ENCODE measurements around the gene DEAF1.

Gene DEAF1

GRCh38 chr11:709109-709997 lies 14.3 kb upstream of the DEAF1 start:
- Mint-ChIP-seq H3K4me1 (peaks cover 14 to 31% of the 10 kb centered on the region in 2 donors), H3K27ac (no peak overlapping the region), H3K4me3 (no peak overlapping the region), H3K36me3 (peaks cover 3% of the 10 kb centered on the region in 2 donors), H3K9me3 (no peaks in the 10 kb centered on the region), H3K27me3 (peaks cover 34 to 50% of the 10 kb centered on the region in 2 donors)
- DNase-seq (no peak), ATAC-seq (replicated peaks) (no peak)

- Mint-ChIP-seq H3K27ac (no peak overlapping the region), H3K4me3 (no peak overlapping the region), H3K9me3 (no peaks in the 10 kb centered on the region), H3K27me3 (peaks cover 29 to 43% of the 10 kb centered on the region in 2 donors), H3K4me1 (peaks cover 14 to 31% of the 10 kb centered on the region in 2 donors), H3K36me3 (peaks cover 3 to 4% of the 10 kb centered on the region in 2 donors)
- DNase-seq, result no peak
- ATAC-seq (replicated peaks), result no peak
Observed at GRCh38 chr11:708511-708910, 13.5 kb upstream of the DEAF1 start.

GRCh38 chr11:707817-708420 lies 12.9 kb upstream of the DEAF1 start:
- Mint-ChIP-seq H3K27ac (peak overlapping the region; percentile 37), H3K9me3 (no peaks in the 10 kb centered on the region), H3K4me1 (peaks cover 14 to 31% of the 10 kb centered on the region in 2 donors), H3K27me3 (peaks cover 29 to 37% of the 10 kb centered on the region in 2 donors), H3K4me3 (peak overlapping the region in 1 of 2 donors; percentile 50), H3K36me3 (peaks cover 3 to 4% of the 10 kb centered on the region in 2 donors)
- no peak for ATAC-seq (replicated peaks)
- no peak for DNase-seq

- Mint-ChIP-seq H3K36me3 (peaks cover 3 to 11% of the 10 kb centered on the region in 2 donors), H3K4me1 (peaks cover 14 to 31% of the 10 kb centered on the region in 2 donors), H3K4me3 (peak overlapping the region; percentile 50), H3K27me3 (peaks cover 29 to 37% of the 10 kb centered on the region in 2 donors), H3K27ac (peak overlapping the region; percentile 37), H3K9me3 (no peaks in the 10 kb centered on the region)
- ATAC-seq (replicated peaks) (peak; percentile 15 to 18), DNase-seq (no peak)
Observed at GRCh38 chr11:706957-707816, 12.2 kb upstream of the DEAF1 start.

GRCh38 chr11:706439-706956 lies 11.5 kb upstream of the DEAF1 start:
- ATAC-seq (replicated peaks) (peak; percentile 41 to 43), DNase-seq (no peak)
- H3K27ac Mint-ChIP-seq, result no peak overlapping the region
- H3K4me1 Mint-ChIP-seq, result peaks cover 14 to 31% of the 10 kb centered on the region in 2 donors
- peaks cover 8 to 14% of the 10 kb centered on the region in 2 donors for H3K36me3 Mint-ChIP-seq
- peak overlapping the region; percentile 46 to 50 for H3K4me3 Mint-ChIP-seq
- H3K27me3 Mint-ChIP-seq, result peaks cover 29 to 34% of the 10 kb centered on the region in 2 donors
- H3K9me3 Mint-ChIP-seq, result no peaks in the 10 kb centered on the region

GRCh38 chr11:705646-706438 lies 10.8 kb upstream of the DEAF1 start, which contains the start of gene EPS8L2:
TSS of gene EPS8L2 (plus strand) at chr11:706231. CDS start at chr11:709408, 3,177 bp downstream.
- H3K27ac Mint-ChIP-seq, result no peak within 1 kb of the TSS
- H3K9me3 Mint-ChIP-seq, result no peaks in the 10 kb centered on the region
- ATAC-seq (replicated peaks), result peak; percentile 43 to 56
- H3K4me1 Mint-ChIP-seq, result peaks cover 10 to 27% of the 10 kb centered on the region in 2 donors
- peaks cover 23 to 27% of the 10 kb centered on the region in 2 donors for H3K27me3 Mint-ChIP-seq
- no peak for DNase-seq
- H3K4me3 Mint-ChIP-seq, result peak within 1 kb of the TSS; percentile 71 to 75
- peaks cover 12 to 18% of the 10 kb centered on the region in 2 donors for H3K36me3 Mint-ChIP-seq

- Mint-ChIP-seq H3K36me3 (peaks cover 14 to 20% of the 10 kb centered on the region in 2 donors), H3K4me1 (peaks cover 7 to 28% of the 10 kb centered on the region in 2 donors), H3K9me3 (no peaks in the 10 kb centered on the region), H3K4me3 (peak overlapping the region; percentile 71 to 75), H3K27me3 (peaks cover 16 to 19% of the 10 kb centered on the region in 2 donors), H3K27ac (no peak overlapping the region)
- ATAC-seq (replicated peaks) (peak in 1 of 2 donors; percentile 4), DNase-seq (no peak)
Observed at GRCh38 chr11:704781-705645, 10.0 kb upstream of the DEAF1 start.

GRCh38 chr11:704228-704674 lies 9.2 kb upstream of the DEAF1 start:
- peaks cover 16% of the 10 kb centered on the region in 2 donors for H3K27me3 Mint-ChIP-seq
- H3K4me3 Mint-ChIP-seq, result no peak overlapping the region
- no peak for DNase-seq
- H3K9me3 Mint-ChIP-seq, result no peaks in the 10 kb centered on the region
- H3K4me1 Mint-ChIP-seq, result peaks cover 10 to 33% of the 10 kb centered on the region in 2 donors
- no peak for ATAC-seq (replicated peaks)
- no peak overlapping the region for H3K27ac Mint-ChIP-seq
- H3K36me3 Mint-ChIP-seq, result peaks cover 19 to 21% of the 10 kb centered on the region in 2 donors

- Mint-ChIP-seq H3K4me1 (peaks cover 10 to 33% of the 10 kb centered on the region in 2 donors), H3K27me3 (peaks cover 16% of the 10 kb centered on the region in 2 donors), H3K9me3 (no peaks in the 10 kb centered on the region), H3K4me3 (no peak overlapping the region), H3K27ac (peak overlapping the region; percentile 56), H3K36me3 (peaks cover 19 to 24% of the 10 kb centered on the region in 2 donors)
- DNase-seq, result no peak
- ATAC-seq (replicated peaks), result no peak
Observed at GRCh38 chr11:703506-703905, 8.5 kb upstream of the DEAF1 start.

- Mint-ChIP-seq H3K4me1 (peaks cover 18 to 37% of the 10 kb centered on the region in 2 donors), H3K36me3 (peaks cover 19 to 28% of the 10 kb centered on the region in 2 donors), H3K27ac (no peak overlapping the region), H3K9me3 (no peaks in the 10 kb centered on the region), H3K4me3 (no peak overlapping the region), H3K27me3 (peaks cover 10 to 12% of the 10 kb centered on the region in 2 donors)
- ATAC-seq (replicated peaks) (no peak), DNase-seq (no peak)
Observed at GRCh38 chr11:702462-703461, 7.7 kb upstream of the DEAF1 start.

- H3K27ac Mint-ChIP-seq, result no peak overlapping the region
- peaks cover 19 to 38% of the 10 kb centered on the region in 2 donors for H3K4me1 Mint-ChIP-seq
- H3K9me3 Mint-ChIP-seq, result no peaks in the 10 kb centered on the region
- ATAC-seq (replicated peaks), result no peak
- no peak for DNase-seq
- no peak overlapping the region for H3K4me3 Mint-ChIP-seq
- peaks cover 19 to 29% of the 10 kb centered on the region in 2 donors for H3K36me3 Mint-ChIP-seq
- H3K27me3 Mint-ChIP-seq, result peaks cover 2 to 3% of the 10 kb centered on the region in 2 donors
Observed at GRCh38 chr11:701741-702461, 6.9 kb upstream of the DEAF1 start.
